K562 (cell line): ENCODE results near the gene KCNQ5. TPM values are rescaled to one million over a fixed set of nuclear protein-coding genes. Genes with fewer than 3 reads are reported as not detected.

Experiments
- ATAC-seq: fragments of 200-7000 bp; cut with Tn5 transposase; 3 replicates; pipeline ENCODE4 v1.9.1; 2020; ENCODE audit warnings: moderate library complexity
- BruUV-seq: library from RNA; stranded (reverse); fragments of 400-500 nt; replicated peaks from 2 replicates; lab custom pipeline; 2021; lab: Mats Ljungman, UMichigan
- CTCF ChIA-PET: fragments of 300-600 bp; formaldehyde crosslinking; extraction: SDS; loops from one replicate; lab custom pipeline; 2021; ENCODE audit warnings: low intra/inter-chr PET ratio; lab: Yijun Ruan, JAX
- POLR2A ChIA-PET: fragments of 300-600, 350-650 bp; sonication (Branson Sonifier 250); formaldehyde crosslinking; extraction: SDS; loops from one replicate; lab custom pipeline; 2021; ENCODE audit warnings: antibody characterized with exemption, inconsistent platforms; lab: Yijun Ruan, JAX
- DNase-seq, 4 experiments: peaks; one replicate each; pipeline versions ENCODE4 v3.0.0 to v3.0.0-alpha.2; 2011 to 2018; ENCODE audit warnings: low spot score in 3 of 4, mixed read lengths in 3 of 4; ENCODE audit errors: extremely low read depth in 1 of 4
- FAIRE-seq: peaks from 2 replicates; lab custom pipeline; 2011; peaks lifted over from hg19 to GRCh38; lab: Jason Lieb, UNC
- H2AFZ ChIP-seq: 2 replicates; pipeline ENCODE4 v1.6.0; 2011; ENCODE audit warnings: low read depth, low read length, control low read depth, inconsistent platforms
- H3K27ac ChIP-seq: fragments of 200-600 bp; 3 replicates; pipeline ENCODE4 v1.8.0; 2011; ENCODE audit warnings: low read depth, mild to moderate bottlenecking, control low read depth, inconsistent platforms, low read length, moderate library complexity, mixed read lengths; ENCODE audit errors: extremely low read depth
- H3K27me3 ChIP-seq, 2 experiments: fragments of 300-600 bp in 1 of 2; 2 replicates in 1 of 2; 3 replicates in 1 of 2; pipeline versions ENCODE4 v1.6.0 to v1.8.0; 2011; ENCODE audit warnings: inconsistent platforms in 2 of 2, low read length in 2 of 2, mild to moderate bottlenecking in 1 of 2, mixed read lengths in 1 of 2, moderate library complexity in 1 of 2; ENCODE audit not compliant: control insufficient read depth in 2 of 2, insufficient read depth in 2 of 2
- H3K36me3 ChIP-seq: fragments of 300-600 bp; 3 replicates; pipeline ENCODE4 v1.8.0; 2011; ENCODE audit warnings: mild to moderate bottlenecking, low read length, inconsistent platforms; ENCODE audit not compliant: control insufficient read depth, insufficient read depth
- H3K4me1 ChIP-seq, 2 experiments: fragments of 200-600 bp in 1 of 2; replicated peaks in 1 of 2; 2 replicates in 1 of 2; 3 replicates in 1 of 2; pipeline versions ENCODE4 v1.5.1 to v1.8.0; 2011; ENCODE audit warnings: inconsistent platforms in 2 of 2, low read length in 2 of 2, mild to moderate bottlenecking in 1 of 2, mixed read lengths in 1 of 2, moderate library complexity in 1 of 2; ENCODE audit not compliant: control insufficient read depth in 2 of 2, insufficient read depth in 2 of 2
- H3K4me2 ChIP-seq: 2 replicates; pipeline ENCODE4 v1.6.1; 2011; ENCODE audit warnings: low read length, control low read depth, inconsistent platforms, mixed read lengths; ENCODE audit not compliant: insufficient read depth
- H3K4me3 ChIP-seq: fragments of 200-600 bp; sonication (generic), shearing (Covaris generic); 2 replicates; pipeline ENCODE4 v1.5.1; 2016; ENCODE audit warnings: control low read depth, inconsistent platforms
- H3K79me2 ChIP-seq: fragments of 200-600 bp; 3 replicates; pipeline ENCODE4 v1.8.0; 2011; ENCODE audit warnings: low read length, inconsistent platforms; ENCODE audit not compliant: control insufficient read depth, insufficient read depth
- H3K9ac ChIP-seq, 2 experiments: 2 replicates each; pipeline versions ENCODE4 v1.6.0 to v1.6.1; 2011; ENCODE audit warnings: low read depth in 2 of 2, low read length in 2 of 2, control low read depth in 1 of 2, inconsistent platforms in 1 of 2, mild to moderate bottlenecking in 1 of 2, mixed read lengths in 1 of 2; ENCODE audit not compliant: insufficient read depth in 1 of 2
- H3K9me1 ChIP-seq: one replicate; pipeline ENCODE4 v1.6.0; 2011; ENCODE audit warnings: inconsistent platforms, mild to moderate bottlenecking, low read length, moderate library complexity; ENCODE audit not compliant: control insufficient read depth, insufficient read depth
- H3K9me3 ChIP-seq: replicated peaks from 2 replicates; pipeline ENCODE4 v1.5.1; 2011; ENCODE audit warnings: low read depth, low read length, inconsistent platforms; ENCODE audit not compliant: control insufficient read depth, insufficient read depth
- H4K20me1 ChIP-seq: replicated peaks from 2 replicates; pipeline ENCODE4 v1.6.1; 2011; ENCODE audit warnings: low read length, inconsistent platforms, mixed read lengths; ENCODE audit not compliant: control insufficient read depth, insufficient read depth
- BHLHE40 ChIP-seq: IDR thresholded peaks from 2 replicates; pipeline ENCODE4 v1.6.1; 2011; ENCODE audit warnings: low read length, improper control_type of control experiment
- GATAD2A ChIP-seq: fragments of 450-650 bp; IDR thresholded peaks from 2 replicates; pipeline ENCODE4 v1.6.1; 2017
- RAD21 ChIP-seq, 2 experiments: fragments of 250-450 bp in 1 of 2; fragments of 450-650 bp in 1 of 2; sonication (Bioruptor Pico) in 1 of 2; formaldehyde crosslinking in 1 of 2; IDR thresholded peaks in 1 of 2; conservative IDR thresholded peaks in 1 of 2; 2 replicates each; pipeline versions ENCODE4 v1.4.0 to v1.8.0; 2020 to 2022; ENCODE audit warnings: mild to moderate bottlenecking in 2 of 2, moderate library complexity in 1 of 2
- ZNF316 ChIP-seq: fragments of 450-650 bp; IDR thresholded peaks from 2 replicates; pipeline ENCODE4 v1.6.1; 2016
- WGBS: fragments of 100-300 bp; shearing (Covaris generic); methylation state at CpG from one replicate; pipeline ENCODE4 v1.1.6; 2016; ENCODE audit warnings: low coverage, mixed read lengths; ENCODE audit not compliant: insufficient coverage; ENCODE audit errors: missing lambda C conversion rate; 5-methylcytosine and 5-hydroxymethylcytosine counted together
- in situ Hi-C: fragments of 300-500 bp; cut with MboI; formaldehyde crosslinking; loops from 4 replicates; pipeline ENCODE4 v1.15.0; 2018; ENCODE audit warnings: inconsistent platforms, mixed read lengths
- intact Hi-C: fragments of 100-400 bp; cut with micrococcal nuclease; formaldehyde crosslinking; loops from 2 replicates; pipeline ENCODE4 v1.14.2; 2022
- polyA plus RNA-seq, 8 experiments: library from polyadenylated mRNA; depleted of rRNA in 4 of 8; stranded (reverse) in 5 of 8; unstranded in 3 of 8; fragments of >200 nt; fragmentation: Nextera tagmentation in 2 of 8; fragmentation: Illumina TruSeq in 1 of 8; extraction: Ambion mirVana in 2 of 8; extraction: Trizol in 1 of 8; gene quantifications; 2 replicates each; pipeline versions ENCODE4 v1.2.1 to v1.2.3, GENCODE V29; 2011 to 2014; ENCODE audit warnings: inconsistent platforms in 1 of 8, missing spikeins in 1 of 8
- total RNA-seq, 7 experiments: library from RNA; depleted of rRNA in 6 of 7; stranded (reverse); fragments of >200 nt in 6 of 7; fragmentation: Illumina TruSeq in 2 of 7; extraction: Trizol in 2 of 7; gene quantifications; 2 replicates each; pipeline versions ENCODE4 v1.2.1 to v1.2.3, GENCODE V29; 2011 to 2021; ENCODE audit warnings: low replicate concordance in 1 of 7
- TF ChIP-seq, protein P1 (sequence below), 2 experiments: fragments of 450-650 bp in 1 of 2; sonication (generic) in 1 of 2; formaldehyde crosslinking in 1 of 2; IDR thresholded peaks in 1 of 2; conservative IDR thresholded peaks in 1 of 2; 2 replicates each; pipeline versions ENCODE4 v1.6.1 to v1.8.1; 2016 to 2023; ENCODE audit warnings: mild to moderate bottlenecking in 2 of 2, moderate library complexity in 2 of 2, inconsistent platforms in 1 of 2, missing genetic modification reagents in 1 of 2

The KCNQ5 gene
- total and polyA plus RNA-seq, 9 of the 15 experiments (the other 6 are each of a cell fraction or from before 2014, with no cell fraction given) = 0.31 to 5.9 (median 2.6) TPM

GRCh38 chr6:73177221-73177944, 555.5 kb downstream of the KCNQ5 start (continued):
- TF ChIP-seq GATAD2A (no peak), BHLHE40 (no peak)
- TF ChIP-seq, protein P1, sequence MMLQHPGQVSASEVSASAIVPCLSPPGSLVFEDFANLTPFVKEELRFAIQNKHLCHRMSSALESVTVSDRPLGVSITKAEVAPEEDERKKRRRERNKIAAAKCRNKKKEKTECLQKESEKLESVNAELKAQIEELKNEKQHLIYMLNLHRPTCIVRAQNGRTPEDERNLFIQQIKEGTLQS (IDR thresholded peaks at IDR 0.05) = no peak
- TF ChIP-seq, protein P1 (CRISPR knock-in tag; conservative IDR thresholded peaks at IDR 0.05) = no peak

- no peak overlapping the region for H2AFZ ChIP-seq
- TF ChIP-seq ZNF316 = peak; percentile 5; the same call in 1 of the 2 replicates
- TF ChIP-seq RAD21 (CRISPR knock-in tag; conservative IDR thresholded peaks at IDR 0.05 in 1 of 2, IDR thresholded peaks at IDR 0.05 in 1 of 2) = no peak
- TF ChIP-seq, all 486 proteins: peak for 1
- ChIA-PET POLR2A (interaction anchor here (1.0 kb wide), 1 partner anchor 51 kb away, joined by 3 read pairs; no protein-coding TSS in a partner anchor), CTCF (interaction anchor here (0.6 to 1.9 kb wide), 3 partner anchors 540 to 768 kb away, joined by 3 to 9 read pairs (median 3); no protein-coding TSS in a partner anchor)
- FAIRE-seq (no peak), DNase-seq (no peak), ATAC-seq (no peak)
- Histone ChIP-seq H3K79me2 (no peaks in the 10 kb centered on the region), H3K4me3 (no peak overlapping the region), H4K20me1 (no peaks in the 10 kb centered on the region), H3K4me1 (no peaks in the 10 kb centered on the region; a peak in 1 of 5 replicates), H3K9me3 (no peaks in the 10 kb centered on the region), H3K9me1 (no peaks in the 10 kb centered on the region), H3K36me3 (no peaks in the 10 kb centered on the region), H3K27ac (no peak overlapping the region), H3K4me2 (no peak overlapping the region), H3K27me3 (no peaks in the 10 kb centered on the region), H3K9ac (no peak overlapping the region)
- in situ Hi-C loops (no loop called here), intact Hi-C loops (loop anchor here (2.0 to 5.0 kb wide), 4 partner anchors 49 to 768 kb away; no protein-coding TSS in a partner anchor)
- WGBS = 9% methylated on average over 6 of the region's 6 CpGs
- no TSS peak for BruUV-seq
Measured at GRCh38 chr6:73180076-73180738, 558.3 kb downstream of the KCNQ5 start.
